Raji (cell line): ENCODE data around the gene ZFPL1.

Experiments
- POLR2A ChIP-seq: IDR thresholded peaks from 2 replicates; pipeline ENCODE4 v1.6.1; 2011; ENCODE audit warnings: low read depth, low read length, control low read depth; ENCODE audit not compliant: insufficient read depth

Gene ZFPL1

DNA sequence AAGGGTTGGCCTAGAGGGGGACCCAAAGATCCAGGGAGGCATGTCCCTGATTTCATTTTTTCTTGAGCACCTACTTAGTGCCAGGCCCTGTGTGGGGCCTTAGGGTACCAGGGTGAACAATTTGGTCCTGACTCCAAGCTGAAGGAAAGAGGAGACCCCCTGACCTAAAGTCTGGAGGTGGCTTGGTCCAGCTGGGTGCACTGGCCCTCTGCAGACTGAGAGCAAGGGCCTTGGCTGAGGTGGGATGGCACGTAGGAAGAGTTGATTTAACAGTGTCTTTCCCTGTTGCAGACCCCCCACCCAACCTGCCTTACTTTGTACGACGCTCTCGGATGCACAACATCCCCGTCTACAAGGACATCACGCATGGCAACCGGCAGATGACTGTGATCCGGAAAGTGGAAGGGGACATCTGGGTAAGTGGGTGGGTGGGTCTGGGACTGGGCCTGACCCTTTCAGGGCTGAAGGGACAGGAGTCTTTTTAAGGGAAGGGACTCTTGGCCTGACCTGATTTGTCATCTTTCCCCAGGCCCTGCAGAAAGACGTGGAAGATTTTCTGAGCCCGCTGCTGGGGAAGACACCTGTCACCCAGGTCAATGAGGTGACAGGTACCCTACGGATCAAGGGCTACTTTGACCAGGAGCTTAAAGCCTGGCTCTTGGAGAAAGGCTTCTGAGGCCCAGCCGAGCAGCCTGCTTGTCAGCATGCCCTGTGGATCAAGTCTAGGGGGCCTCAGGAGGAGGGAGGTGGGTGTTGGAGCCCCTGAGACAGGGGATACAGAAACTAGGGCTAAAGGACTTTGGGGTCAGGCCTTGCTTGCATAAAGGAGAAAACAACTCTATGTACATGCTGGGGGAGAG is 41.4 kb downstream of the ZFPL1 start:
- TF ChIP-seq POLR2A: no peak

- TF ChIP-seq POLR2A: peak; percentile 67
Observed at GRCh38 chr11:65126624-65127274, 42.7 kb downstream of the ZFPL1 start.

- TF ChIP-seq POLR2A: peak; percentile 43; the same call in 1 of the 2 replicates
Observed at GRCh38 chr11:65127473-65128181, 43.6 kb downstream of the ZFPL1 start.

DNA sequence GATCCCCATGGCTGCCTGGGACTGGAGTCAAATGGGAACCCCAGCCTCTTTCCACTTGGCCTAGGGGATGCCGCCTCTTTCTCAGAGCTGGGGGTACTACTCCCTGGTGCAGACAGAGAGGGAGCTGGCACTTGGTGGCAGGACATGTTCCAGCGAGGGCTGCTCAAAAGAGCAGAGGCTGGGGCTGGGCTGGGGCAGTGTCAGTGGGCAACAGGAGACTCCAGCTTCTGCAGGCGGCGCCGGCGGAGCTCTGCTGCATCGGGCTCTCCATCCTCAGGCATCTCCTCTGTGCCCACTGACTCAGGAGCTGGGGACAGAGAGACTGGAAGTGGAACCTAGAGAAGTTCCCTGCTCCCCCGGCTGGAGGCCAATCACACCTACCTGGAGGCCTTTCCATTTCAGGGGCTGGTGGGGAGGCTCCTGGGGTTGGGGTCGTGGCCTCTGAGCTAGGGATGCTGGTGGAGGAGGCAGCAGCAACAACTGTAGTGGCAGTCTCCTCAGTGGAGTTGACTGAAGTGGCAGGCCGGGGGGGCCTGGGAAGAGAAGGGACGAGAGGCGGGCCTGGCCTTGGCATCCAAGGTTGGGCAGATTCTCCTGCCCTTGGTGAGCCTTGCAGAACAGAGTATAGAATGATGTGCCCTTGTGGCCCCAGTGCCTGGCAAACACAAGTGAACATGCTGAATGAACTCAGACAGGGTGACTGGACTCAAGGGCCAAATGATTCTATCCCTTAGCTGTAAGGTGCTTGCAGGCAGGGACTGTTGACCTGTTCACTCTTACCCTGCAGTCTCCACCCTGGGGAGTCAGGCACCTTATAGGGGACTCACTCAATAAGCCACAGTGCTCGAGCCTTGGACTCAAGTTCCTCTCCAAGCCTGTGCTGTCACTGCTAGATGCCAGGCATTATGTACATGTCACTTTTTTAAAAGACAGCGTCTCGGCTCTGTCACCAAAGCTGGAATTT is 44.4 kb downstream of the ZFPL1 start:
- peak; percentile 32; the same call in 1 of the 2 replicates for TF ChIP-seq POLR2A

- no peak for TF ChIP-seq POLR2A
Observed at GRCh38 chr11:65129649-65130441, 45.8 kb downstream of the ZFPL1 start.

GRCh38 chr11:65130631-65131416 is 46.8 kb downstream of the ZFPL1 start:
- TF ChIP-seq POLR2A: no peak

GRCh38 chr11:65131417-65131776 is 47.4 kb downstream of the ZFPL1 start:
- TF ChIP-seq POLR2A: no peak

DNA sequence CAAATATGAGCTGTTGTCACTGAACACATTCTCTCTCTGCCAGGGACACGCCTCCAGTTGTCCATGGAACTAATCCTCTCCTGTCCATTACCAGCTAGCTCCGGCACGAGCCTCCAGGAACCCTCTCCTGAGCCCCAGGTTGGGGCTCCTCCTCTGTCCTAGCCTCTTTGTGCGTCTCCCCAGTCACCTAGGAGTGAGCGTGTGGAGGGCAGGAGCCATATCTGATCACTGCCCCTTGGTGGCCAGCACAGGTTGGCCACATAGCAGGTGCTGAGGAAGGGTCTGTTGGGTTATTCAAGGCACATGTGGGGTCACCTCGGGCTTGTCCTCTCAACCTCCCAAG is 47.8 kb downstream of the ZFPL1 start:
- TF ChIP-seq POLR2A: no peak

DNA sequence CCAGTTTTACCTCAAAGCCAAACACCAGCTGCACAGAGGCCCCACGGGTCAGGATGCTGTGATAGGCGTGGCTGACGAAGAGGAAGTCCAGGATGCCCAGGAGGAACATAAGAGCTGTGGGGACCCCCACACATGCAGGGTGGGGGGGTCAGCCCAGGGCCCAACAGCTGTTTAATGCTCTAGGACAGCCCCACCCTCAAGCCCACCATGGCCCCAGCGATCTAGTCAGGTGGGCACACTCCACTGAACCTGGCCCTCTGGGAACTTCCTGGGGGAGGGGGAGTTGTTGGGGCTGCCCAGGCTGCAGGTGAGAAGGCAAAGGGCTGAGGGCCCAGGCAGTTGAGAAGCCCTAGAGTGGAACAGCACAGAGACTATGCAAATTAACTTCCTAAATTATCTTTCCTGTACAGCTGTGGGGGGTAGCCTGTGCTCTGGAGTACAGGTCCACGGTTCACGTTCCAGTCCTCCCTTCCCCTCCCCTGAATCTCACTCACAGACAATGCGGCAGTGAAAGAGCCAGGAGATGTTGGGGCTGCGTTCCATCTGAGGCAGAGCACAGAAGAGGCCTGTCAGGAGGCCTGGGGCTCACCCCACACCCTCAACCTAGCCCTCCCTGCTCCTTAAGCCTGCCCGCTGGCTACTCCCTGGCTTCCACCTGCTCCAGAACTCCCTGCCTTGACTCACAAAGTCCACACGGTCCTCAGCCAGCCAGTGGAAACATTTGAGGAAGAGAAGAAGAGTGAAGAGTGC is 48.4 kb downstream of the ZFPL1 start:
- peak; percentile 74 for TF ChIP-seq POLR2A

- peak; percentile 99 for TF ChIP-seq POLR2A
Observed at GRCh38 chr11:65132988-65133700, 49.1 kb downstream of the ZFPL1 start.

DNA sequence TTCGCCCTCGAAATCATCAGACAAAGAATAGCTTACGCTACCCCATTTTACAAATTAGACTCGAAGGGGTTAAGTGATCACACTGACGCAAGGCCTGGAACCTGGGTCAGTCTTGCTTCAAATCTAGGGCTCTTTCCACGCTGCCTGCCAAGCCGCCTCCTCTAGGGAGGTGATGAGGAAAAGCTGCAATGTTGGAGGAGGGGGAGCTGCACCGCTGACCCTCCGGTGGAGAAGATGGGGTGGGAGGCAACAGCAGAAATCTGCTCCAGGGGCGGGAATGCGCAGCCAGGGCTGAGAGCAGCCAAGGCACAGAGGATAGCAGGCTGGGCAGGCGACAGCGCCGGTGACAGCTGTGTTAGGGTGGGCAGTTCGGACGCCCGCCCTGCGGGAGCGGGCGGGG is 49.7 kb downstream of the ZFPL1 start:
- no peak for TF ChIP-seq POLR2A
